ENCODE measurements around the gene SOX15. TPM values are rescaled to one million over a fixed set of nuclear protein-coding genes. Genes with fewer than 3 reads are reported as not detected.

SOX15 gene
- total and polyA plus RNA-seq, 10 of the 15 experiments (the other 5 are each of a cell fraction or from before 2014, with no cell fraction given) = 0.06 to 0.53 (median 0.16) TPM; not detected in 2

- TF ChIP-seq EP300 (IDR thresholded peaks at IDR 0.05; ENCODE audit: borderline replicate concordance in 1 of 2, control insufficient read depth in 1 of 2, low read depth in 2 of 2, low read length in 2 of 2) (no peak), MEF2A (IDR thresholded peaks at IDR 0.05; ENCODE audit: insufficient read depth, low read depth, low read length) (no peak), POLR2AphosphoS5 (IDR thresholded peaks at IDR 0.05; ENCODE audit: low read length) (no peak; the same call in 1 of the 2 replicates), SP1 (IDR thresholded peaks at IDR 0.05; ENCODE audit: low read depth, low read length) (no peak), LARP7 (IDR thresholded peaks at IDR 0.05) (no peak), POLR2AphosphoS2 (IDR thresholded peaks at IDR 0.05; ENCODE audit: low read depth, low read length) (no peak), ZNF24 (IDR thresholded peaks at IDR 0.05) (no peak), BRCA1 (IDR thresholded peaks at IDR 0.05; ENCODE audit: low read depth, low read length) (no peak), NR2C1 (IDR thresholded peaks at IDR 0.05) (no peak)
Observed at GRCh38 chr17:7589204-7589868, 558 bp downstream of the SOX15 start (continued).

GRCh38 chr17:7588553-7589203, 1.2 kb downstream of the SOX15 start:
- RAD21 ChIA-PET (ENCODE audit: unreplicated experiment) = interaction anchor here (0.9 to 1.4 kb wide), 6 partner anchors 10 to 99 kb away, joined by 3 to 5 read pairs (median 3); partner anchors contain the start of genes CD68, SAT2 and WRAP53
- in situ Hi-C loops (cut with MboI) (no loop called here), intact Hi-C loops (cut with micrococcal nuclease; ENCODE audit: unreplicated experiment) (no loop called here)
- H3K27me3 ChIP-seq (replicated peaks in 1 of 2; ENCODE audit: control insufficient read depth in 2 of 2, insufficient read depth in 2 of 2, low read length in 1 of 2) = no peaks in the 10 kb centered on the region
- H3K79me2 ChIP-seq (ENCODE audit: control insufficient read depth, insufficient read depth, low read length) = peaks cover 13% of the 10 kb centered on the region
- CTCF ChIA-PET = interaction anchor here (0.7 to 2.6 kb wide), 13 partner anchors 8 to 233 kb away, joined by 3 to 14 read pairs (median 5); partner anchors contain the start of genes SENP3, TMEM95, TP53 and WRAP53
- H3K9me3 ChIP-seq (replicated peaks; ENCODE audit: control insufficient read depth, insufficient read depth, low read length) = no peaks in the 10 kb centered on the region
- H3K36me3 ChIP-seq (ENCODE audit: control insufficient read depth in 2 of 2, insufficient read depth in 2 of 2, low read length in 1 of 2) = peaks cover 7 to 17% of the 10 kb centered on the region in 2 experiments
- no peak overlapping the region for H3K4me3 ChIP-seq
- SMC1A ChIA-PET (ENCODE audit: uncharacterized antibody, unreplicated experiment) = interaction anchor here (0.7 to 1.6 kb wide), 5 partner anchors 9 to 233 kb away, joined by 3 to 8 read pairs (median 3); partner anchors contain the start of genes CD68, TP53 and WRAP53
- DNase-seq (ENCODE audit: low read depth, low spot score) = no peak
- H3K4me1 ChIP-seq (ENCODE audit: control insufficient read depth, insufficient read depth, low read length) = peaks cover 3% of the 10 kb centered on the region; the same call in 1 of the 2 replicates
- WGBS (ENCODE audit: insufficient coverage, insufficient replicate concordance, low lambda C conversion rate, missing lambda C conversion rate) = 85% methylated on average over 29 of the region's 30 CpGs
- no TSS peak for BruUV-seq (replicated peaks)
- H2AFZ ChIP-seq (ENCODE audit: control insufficient read depth, low read depth, low read length) = no peak overlapping the region
- FAIRE-seq = no peak
- no peak overlapping the region for H3K4me2 ChIP-seq (ENCODE audit: control insufficient read depth, insufficient read depth)
- POLR2A ChIA-PET = no interaction called here
- H3K27ac ChIP-seq (ENCODE audit: control insufficient read depth, insufficient read depth) = no peak overlapping the region
- no peak overlapping the region for H3K9ac ChIP-seq (ENCODE audit: control insufficient read depth, insufficient read depth, low read length)
- no peaks in the 10 kb centered on the region for H4K20me1 ChIP-seq (ENCODE audit: control insufficient read depth, insufficient read depth)
- ATAC-seq = no peak
- TF ChIP-seq CBX3 (IDR thresholded peaks at IDR 0.05; ENCODE audit: borderline replicate concordance, low read depth) = no peak
- TF ChIP-seq BHLHE40 (IDR thresholded peaks at IDR 0.05; ENCODE audit: borderline replicate concordance in 1 of 2, low read depth in 2 of 2, low read length in 1 of 2) = no peak
- TF ChIP-seq ZNF592 (IDR thresholded peaks at IDR 0.05) = no peak
- TF ChIP-seq CHD2 (IDR thresholded peaks at IDR 0.05; ENCODE audit: borderline replicate concordance, low read depth, low read length) = no peak
- TF ChIP-seq EZH2 (IDR thresholded peaks at IDR 0.05; ENCODE audit: borderline replicate concordance, control insufficient read depth, low read depth, low read length) = no peak
- no peak for TF ChIP-seq SP1 (IDR thresholded peaks at IDR 0.05; ENCODE audit: low read depth, low read length)
- no peak for TF ChIP-seq CREM (IDR thresholded peaks at IDR 0.05; ENCODE audit: low read depth)
